Measurements from ENCODE around the gene GAL3ST3.
"Not testable (repeated sequence)": the region's sequence is repeated elsewhere in the genome, so short reads cannot be mapped to it uniquely, and the experiment has no call there.

Gene GAL3ST3, protein sequence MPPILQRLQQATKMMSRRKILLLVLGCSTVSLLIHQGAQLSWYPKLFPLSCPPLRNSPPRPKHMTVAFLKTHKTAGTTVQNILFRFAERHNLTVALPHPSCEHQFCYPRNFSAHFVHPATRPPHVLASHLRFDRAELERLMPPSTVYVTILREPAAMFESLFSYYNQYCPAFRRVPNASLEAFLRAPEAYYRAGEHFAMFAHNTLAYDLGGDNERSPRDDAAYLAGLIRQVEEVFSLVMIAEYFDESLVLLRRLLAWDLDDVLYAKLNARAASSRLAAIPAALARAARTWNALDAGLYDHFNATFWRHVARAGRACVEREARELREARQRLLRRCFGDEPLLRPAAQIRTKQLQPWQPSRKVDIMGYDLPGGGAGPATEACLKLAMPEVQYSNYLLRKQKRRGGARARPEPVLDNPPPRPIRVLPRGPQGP

DNA sequence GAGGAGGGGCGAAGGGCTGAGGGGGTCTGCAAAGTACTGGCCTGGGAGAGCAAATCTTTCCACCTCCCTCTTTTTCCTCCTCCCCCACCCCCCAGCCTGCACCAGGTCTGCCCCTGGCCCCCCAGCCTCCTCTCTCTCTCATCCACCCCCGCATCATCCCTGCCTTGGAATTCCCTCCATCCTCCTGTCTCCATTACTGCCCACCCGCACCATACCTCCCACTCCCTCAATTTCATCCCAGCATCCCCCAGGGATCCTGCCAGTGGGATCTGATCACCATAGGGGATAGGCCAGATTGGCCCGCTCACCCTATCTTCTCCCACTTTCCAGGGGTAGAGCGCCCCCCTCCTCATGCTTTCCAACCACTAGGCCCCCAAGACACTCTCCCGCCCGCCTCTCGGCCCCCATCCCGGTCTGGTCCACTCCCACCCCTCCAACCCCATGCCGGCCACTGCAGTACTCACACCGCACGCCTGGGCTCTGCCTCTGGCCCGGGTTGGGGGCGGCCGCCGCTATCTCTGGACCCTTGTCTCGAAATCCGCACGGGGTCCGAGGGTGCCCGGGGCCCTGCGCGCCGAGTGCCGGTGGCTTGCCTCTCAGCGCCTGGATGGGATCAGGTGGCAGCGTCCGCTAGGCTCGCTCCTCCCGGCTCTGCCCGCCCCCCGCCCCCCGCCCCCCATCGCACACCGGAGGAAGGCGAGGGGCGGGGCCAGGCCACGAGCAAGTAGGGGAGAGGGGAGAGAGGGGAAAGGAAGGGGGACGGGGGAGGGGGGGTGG is at the start of gene GAL3ST3:
Gene GAL3ST3, minus strand, starts transcription at position 615 of the 777 bp plus-strand sequence. CDS start 3,746 bp downstream, outside the sequence.
- DNase-seq: no peak

DNA sequence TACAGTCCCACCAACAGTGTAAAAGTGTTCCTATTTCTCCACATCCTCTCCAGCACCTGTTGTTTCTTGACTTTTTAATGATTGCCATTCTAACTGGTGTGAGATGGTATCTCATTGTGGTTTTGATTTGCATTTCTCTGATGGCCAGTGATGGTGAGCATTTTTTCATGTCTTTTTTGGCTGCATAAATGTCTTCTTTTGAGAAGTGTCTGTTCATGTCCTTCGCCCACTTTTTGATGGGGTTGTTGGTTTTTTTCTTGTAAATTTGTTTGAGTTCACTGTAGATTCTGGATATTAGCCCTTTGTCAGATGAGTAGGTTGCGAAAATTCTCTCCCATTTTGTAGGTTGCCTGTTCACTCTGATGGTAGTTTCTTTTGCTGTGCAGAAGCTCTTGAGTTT is 43.2 kb upstream of the GAL3ST3 start:
- DNase-seq: not testable (repeated sequence)

DNA sequence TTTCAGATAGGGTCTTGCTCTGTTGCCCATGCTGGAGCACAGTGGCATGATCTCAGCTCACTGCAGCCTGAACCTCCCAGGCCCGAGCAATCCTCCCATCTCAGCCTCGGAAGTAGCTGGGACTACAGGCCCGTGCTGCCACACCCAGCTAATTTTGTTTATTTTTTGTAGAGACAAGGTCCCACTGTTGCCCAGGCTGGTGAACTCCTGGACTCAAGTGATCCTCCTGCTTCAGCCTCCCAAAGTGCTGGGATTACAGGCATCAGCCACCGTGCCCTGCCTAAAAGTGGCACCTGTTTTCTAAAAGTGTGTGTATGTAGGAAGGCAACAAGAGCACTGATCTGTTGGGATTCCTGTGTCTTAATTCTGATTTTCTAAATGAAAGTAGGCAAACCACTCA is 41.3 kb upstream of the GAL3ST3 start:
- DNase-seq: no peak

DNA sequence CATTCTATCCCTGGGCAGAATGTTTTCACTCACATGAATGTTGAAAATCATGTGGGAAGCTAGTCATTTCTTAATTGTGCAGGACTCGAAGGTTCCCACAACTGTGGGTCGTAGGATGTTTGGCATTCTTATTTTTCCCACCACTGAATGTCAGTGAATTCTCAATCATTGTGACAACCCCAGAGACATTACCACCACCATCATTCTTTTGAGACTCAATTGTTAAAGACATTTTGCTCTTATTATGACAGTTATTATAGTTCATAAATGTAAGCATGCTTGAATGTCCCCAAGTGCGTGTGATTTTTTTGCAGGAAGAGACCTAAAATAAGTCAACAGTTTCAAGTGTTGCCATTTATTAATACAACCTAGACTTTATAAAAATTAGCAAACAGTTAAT is 40.1 kb upstream of the GAL3ST3 start:
- DNase-seq: no peak

DNA sequence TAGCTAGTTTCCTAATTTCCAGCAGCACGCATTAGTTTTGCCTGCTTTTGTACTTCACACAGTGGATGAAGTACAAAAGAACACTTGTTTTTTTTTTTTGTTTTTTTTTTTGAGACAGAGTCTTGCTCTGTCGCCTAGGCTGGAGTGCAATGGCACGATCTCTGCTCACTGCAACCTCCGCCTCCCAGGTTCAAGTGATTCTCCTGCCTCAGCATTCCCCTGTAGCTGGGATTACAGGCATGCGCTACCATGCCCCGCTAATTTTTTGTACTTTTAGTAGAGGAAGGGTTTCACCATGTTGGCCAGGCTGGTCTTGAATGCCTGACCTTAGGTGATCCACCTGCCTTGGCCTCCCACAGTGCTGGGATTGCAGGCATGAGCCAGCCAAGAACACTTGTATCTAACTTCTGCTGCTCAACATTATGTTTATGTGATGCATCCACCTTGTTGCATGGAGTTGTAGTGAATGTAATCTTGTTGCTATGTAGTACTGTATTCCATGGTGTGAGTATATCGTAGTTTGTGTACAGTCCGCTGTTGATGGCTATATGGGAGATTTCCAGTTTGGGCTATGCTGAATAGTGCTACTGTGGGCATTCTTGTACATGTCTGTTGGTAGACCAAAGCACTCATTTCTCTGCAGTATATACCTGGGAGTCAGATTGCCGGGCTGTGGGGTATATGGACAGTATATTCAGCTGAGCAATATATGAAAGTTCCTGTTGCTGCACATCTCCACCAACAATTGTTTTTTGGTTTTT is 38.4 kb upstream of the GAL3ST3 start:
- no peak for DNase-seq

DNA sequence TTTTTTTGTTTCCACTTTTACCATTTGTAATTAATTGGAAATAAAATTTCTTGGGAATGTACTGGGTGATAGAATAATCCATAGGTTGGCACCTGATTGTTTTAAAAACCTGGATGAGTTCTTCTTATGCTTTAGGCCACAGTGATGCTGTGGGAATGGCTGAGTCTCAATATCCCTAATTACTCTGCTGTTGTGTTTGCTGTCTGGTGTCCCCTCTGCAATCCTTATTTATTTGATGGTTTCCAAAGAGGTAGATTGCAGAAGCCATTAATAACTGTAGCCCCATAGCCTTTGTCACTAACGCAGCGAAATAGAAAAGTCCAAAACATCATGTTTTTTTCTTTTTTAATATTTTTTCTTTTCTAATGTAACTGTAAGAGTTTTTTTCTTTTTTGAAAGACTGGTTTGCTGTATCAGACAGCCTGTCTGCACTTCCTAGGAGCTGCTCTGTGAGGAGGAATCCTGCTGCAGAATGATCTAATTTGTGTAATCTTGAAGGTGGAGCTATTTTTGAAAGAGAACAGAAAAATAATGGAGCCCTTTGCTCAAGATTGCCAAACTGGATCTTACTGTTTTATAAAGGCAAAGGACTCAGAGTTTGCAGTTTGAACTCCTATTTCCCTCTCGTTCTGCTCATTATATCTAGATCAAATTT is 36.0 kb upstream of the GAL3ST3 start:
- DNase-seq: no peak

DNA sequence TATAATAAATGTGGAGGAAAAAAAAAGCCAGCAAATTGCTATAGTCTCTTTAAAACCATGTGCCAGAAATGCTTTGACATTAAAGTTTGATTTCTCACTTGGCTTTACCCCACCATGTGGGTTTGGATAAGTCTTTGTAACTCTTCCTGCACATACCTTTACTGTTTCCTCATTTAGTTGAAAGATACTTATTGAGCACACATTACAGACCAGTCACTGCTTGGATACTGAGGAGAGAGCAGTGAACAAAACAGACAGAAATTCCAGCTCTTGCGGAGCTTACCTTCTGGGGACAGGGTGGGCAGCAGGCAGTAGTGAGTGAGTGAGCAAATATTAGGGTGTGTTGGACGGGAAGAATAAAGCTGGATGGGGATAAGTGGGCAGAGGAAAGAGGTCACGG is 34.8 kb upstream of the GAL3ST3 start:
- peak; percentile 9 for DNase-seq

DNA sequence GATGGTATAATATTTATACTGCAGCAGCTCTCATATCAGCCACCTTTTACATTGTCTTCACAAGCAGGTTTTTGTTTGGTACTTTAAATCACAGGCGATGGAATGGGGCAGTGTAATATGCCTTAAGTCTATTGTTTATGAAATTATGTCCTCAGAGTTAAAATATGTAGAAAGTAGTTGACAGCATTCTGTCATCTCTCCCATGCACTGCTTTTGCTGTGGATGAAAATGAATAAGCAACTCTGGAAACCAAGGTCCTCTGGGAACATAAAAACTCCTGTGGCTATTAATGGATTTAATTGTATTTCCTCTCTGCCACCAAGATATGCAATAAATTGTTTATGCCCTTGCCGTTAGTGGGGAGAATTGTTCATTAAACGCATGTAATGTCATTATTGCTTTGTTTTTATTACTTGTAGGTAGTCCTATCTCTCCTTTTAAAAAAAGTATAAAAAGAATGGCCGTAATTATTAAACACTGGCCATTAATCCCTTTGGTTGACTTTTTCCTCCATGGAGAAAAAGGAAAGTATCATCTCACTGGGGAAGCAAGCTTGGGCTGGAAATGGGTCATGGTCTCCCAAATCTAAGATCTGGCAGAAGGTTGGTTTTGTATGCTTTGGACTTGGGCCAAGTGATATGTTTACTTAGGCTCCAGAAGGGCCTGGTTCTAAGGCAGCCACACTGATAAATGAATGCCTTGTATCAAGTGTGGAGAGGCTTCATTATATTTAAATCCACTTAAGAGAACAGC is 34.2 kb upstream of the GAL3ST3 start:
- DNase-seq: peak; percentile 23

DNA sequence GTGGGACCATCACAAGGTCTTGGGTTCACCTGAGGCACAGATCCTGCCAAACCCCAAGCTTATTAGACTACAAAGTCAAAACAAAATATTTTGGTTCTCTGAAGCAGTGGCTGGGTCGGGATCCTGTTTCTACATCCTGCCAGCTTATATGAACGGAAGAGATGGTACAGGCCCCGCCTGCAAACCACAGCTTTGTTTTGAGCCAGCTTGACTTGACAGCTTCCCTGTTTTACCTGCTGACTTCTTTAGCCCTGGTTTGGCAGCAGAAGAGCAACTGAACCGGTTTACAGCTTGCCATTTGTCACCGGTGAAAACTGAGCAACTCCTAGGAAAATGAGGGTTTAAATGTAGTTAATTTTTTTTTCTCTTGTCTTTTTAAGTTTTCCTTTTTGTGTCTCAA is 32.5 kb upstream of the GAL3ST3 start:
- DNase-seq: no peak

DNA sequence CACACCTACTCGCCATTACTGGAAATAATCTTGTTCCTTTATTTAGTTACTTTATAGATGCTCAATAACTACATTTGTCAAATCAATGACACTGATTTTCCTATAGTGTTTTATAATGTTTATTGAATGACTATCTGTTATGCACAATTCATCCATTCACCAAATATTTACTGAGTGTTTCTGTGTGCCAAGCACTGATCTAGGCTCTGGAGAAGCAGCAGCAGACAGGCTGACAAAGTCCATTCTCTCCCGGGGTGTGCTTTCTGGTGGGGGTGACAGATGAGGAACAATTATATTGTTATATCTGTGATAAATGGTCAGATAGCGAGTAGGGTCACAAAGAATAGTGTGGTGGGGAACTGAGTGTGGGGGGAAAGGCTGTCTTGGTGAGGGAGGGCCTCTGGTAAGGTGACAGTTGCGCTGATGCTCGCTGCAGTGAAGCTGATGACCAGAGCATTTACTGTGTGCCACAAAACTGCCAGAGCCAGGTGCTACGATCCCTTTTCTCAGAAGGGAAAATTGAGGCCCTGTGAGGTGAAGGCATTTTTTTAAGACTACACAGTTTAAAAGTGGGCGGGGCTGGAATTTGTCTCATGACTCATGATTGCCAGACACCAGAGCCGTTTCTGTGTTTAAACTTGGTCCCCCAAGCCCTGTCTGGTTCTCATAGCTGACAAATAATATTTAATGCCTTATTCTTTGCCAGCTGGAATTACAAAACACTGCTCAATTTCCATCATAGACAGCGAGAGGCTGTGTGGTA is 31.3 kb upstream of the GAL3ST3 start:
- DNase-seq: peak; percentile 85

DNA sequence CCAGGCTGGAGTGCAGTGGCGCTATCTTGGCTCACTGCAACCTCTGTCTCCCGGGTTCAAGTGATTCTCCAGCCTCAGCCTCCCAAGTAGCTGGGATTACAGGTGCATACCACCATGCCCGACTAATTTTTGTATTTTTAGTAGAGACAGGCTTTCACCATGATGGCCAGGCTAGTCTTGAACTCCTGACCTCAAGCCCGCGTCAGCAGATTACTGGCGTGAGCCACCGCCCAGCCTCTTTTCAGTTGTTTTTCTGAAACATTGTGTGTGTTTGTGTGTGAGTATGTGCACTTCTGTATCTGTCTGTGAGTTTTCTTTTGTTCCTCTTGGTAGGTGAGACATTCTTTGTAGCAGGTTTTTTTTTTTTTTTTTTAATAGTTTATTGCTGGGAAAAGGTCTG is 30.0 kb upstream of the GAL3ST3 start:
- not testable (repeated sequence) for DNase-seq

DNA sequence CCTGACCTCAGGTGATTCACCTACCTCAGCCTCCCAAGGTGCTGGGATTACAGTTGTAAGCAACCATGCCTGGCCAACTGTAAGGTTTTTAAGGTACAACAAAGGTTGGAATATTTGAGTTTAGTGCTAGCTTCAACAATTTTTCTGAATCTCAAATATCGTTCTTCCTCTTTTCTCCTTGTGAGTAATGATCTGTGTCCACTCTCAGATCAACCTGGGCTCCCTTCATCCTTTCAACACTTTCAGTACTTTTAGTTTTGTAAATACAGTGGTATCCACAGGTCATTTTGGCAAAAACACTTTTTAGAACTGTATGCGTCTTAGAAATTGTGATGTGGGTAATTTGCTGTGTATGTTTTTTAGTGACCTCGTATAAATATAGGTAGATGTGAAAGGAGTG is 29.0 kb upstream of the GAL3ST3 start:
- no peak for DNase-seq

DNA sequence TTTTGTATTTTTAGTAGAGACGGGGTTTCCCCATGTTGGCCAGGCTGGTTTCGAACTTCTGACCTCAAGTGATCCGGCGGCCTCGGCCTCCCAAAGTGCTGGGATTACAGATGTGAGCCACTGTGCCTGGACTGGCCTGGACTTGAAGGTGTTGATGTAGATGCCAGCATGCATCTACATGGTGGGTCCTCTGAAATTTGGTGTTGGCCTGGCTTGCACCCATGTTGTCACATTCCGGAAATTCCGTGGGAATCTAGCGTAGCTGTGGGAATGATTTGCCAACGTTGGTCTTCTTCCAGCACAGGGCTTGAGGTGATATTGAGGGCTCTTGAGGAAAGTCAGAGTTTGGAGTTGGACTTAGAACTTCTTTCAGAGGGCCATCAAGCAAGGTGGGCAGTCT is 27.6 kb upstream of the GAL3ST3 start:
- DNase-seq: peak; percentile 47

DNA sequence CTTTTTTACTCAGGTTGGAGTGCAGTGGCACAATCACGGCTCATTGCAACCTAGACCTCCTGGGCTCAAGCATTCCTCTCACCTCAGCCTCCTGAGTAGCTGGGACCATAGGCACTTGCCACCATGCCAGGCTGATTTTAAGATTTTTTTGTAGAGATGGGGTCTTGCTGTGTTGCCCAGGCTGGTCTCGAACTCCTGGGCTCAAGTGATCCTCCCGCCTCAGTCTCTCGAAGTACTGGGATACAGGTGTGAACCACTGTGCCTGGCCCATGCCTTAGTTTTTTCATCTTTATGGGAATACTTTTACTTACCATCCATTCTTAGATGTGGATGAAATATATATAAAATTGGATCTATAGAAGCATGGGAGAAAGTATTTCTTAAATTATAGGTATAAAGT is 26.3 kb upstream of the GAL3ST3 start:
- DNase-seq: no peak

DNA sequence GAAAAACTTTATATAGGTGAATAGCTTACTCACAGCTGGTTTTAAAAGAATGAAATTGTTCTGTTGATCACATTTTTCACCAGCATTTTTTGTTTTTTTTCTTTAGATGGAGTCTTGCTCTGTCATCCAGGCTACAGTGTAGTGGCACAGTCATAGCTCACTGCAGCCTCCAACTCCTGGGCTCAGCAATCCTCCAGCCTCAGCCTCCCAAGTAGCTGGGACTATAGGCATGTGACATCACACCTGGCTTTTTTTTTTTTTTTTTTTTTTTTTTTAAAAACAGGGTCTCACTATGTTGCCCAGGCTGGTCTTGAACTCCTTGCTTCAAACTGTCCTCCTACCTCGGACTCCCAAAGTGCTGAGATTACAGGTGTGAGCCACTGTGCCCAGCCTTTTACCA is 24.7 kb upstream of the GAL3ST3 start:
- no peak for DNase-seq

DNA sequence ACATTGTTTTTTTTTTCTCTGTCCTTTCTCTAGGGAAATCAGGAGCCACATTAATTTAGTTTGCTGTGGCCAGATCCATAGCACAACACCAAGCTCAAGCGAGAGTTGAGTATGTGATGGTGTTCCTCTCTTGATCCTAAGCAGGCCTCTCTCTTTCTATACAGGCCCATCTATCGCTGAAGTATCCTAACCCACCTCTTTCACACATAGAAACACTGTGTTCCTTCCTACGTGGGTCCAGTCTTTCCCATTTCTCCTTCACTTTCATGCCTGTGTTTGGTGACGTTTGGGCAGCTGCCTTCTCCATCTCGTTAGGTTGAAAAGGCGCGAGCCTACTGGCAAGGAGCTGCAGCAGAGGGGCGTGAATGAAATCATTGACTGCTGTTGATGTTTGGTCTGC is 23.6 kb upstream of the GAL3ST3 start:
- DNase-seq: no peak

DNA sequence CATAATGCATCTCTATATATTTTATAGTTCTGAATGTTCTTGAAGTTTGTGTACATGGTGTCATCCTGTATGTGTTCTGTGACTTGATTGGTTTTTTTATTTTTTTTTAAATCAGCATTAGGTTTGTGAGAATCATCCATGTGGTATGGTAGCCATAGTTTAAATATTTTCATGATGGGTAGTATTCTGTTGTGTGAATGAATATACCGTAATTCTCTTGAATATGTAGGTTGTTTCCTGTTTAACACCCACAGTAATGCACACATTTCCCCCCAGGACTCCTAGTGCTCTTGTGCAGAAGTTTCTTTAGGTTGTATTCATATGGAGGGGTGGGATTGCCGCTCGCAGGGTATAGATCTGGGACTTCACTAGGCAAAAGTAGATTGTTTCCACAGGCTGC is 23.1 kb upstream of the GAL3ST3 start:
- DNase-seq: peak; percentile 65

DNA sequence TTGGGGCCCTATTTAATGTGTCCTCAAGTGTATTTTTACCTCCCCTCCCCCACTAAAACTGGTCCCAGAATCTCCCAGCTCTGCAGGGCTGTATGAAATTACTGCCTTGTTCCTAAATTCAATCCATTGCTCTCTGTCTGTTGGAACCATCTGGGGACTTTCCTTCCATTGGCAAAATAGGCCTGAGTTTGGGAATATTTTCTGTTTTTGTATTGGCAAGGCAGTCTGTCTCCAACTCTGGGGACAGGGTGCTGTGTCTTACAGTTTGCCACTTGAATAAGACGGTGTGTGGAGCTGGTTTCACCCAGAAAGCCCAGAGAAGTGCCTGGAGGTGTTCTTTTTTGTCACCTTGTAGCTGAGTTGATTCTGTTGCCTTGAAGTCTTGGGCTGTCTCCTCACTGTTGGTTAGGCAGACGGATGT is 22.4 kb upstream of the GAL3ST3 start:
- no peak for DNase-seq

DNA sequence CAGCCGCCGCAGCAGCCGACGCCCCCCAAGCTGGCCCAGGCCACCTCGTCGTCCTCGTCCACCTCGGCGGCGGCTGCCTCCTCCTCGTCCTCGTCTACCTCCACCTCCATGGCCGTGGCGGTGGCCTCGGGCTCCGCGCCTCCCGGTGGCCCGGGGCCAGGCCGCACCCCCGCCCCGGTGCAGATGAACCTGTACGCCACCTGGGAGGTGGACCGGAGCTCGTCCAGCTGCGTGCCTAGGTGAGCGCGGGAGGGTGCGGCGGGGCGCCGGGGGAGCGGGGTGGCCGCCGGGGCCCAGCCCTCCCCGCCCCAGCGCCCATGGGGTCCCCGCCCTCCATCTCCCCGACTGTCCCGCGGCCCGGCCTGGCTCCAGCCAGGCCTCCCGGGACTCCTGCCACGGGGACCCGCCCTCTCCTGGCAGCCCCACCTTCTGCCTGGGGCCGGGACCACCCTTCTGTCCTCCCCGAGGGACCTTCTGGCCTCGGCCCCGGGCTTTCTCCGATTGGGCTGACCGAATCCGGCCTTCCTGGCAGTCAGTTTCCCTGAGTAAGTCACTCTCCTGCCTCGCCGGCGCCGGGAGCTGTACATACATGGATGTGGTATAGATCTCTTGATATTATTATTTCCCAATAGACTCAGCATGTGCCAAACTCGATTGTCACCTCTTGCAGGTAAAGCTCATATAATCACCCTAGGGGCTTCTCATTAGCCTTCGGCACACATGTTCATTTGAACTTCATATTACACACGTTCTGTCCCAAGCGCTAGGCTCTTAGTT is 21.8 kb upstream of the GAL3ST3 start:
- no peak for DNase-seq
